Stimulated activated CD4-positive, alpha-beta T cell treated with anti-CD3 and anti-CD28 coated beads, Interleukin-4, amount 100 ng/mL, for 1 hour (primary cell): ENCODE data around the gene HHIPL2.
"Not testable (repeated sequence)": the region's sequence is repeated elsewhere in the genome, so short reads cannot be mapped to it uniquely, and the experiment has no call there.

Experiments used
- DNase-seq: peaks from one replicate; pipeline ENCODE4 v3.0.0-alpha.2; 2020

Gene HHIPL2

GRCh38 chr1:222539951-222540597 is 7.8 kb downstream of the HHIPL2 start:
- DNase-seq: no peak

GRCh38 chr1:222535455-222535854 is 12.4 kb downstream of the HHIPL2 start:
- no peak for DNase-seq

GRCh38 chr1:222530852-222531251 is 17.1 kb downstream of the HHIPL2 start:
- no peak for DNase-seq

- no peak for DNase-seq
Measured at GRCh38 chr1:222529916-222530315, 18.0 kb downstream of the HHIPL2 start.

- DNase-seq: no peak
Measured at GRCh38 chr1:222529181-222529580, 18.7 kb downstream of the HHIPL2 start.

- DNase-seq: no peak
Measured at GRCh38 chr1:222525951-222526350, 22.0 kb downstream of the HHIPL2 start.

GRCh38 chr1:222523852-222524251 is 24.1 kb downstream of the HHIPL2 start:
- no peak for DNase-seq

GRCh38 chr1:222522105-222522915 is 25.6 kb downstream of the HHIPL2 start:
- DNase-seq: no peak

- DNase-seq: no peak
Measured at GRCh38 chr1:222521299-222522104, 26.4 kb downstream of the HHIPL2 start.

GRCh38 chr1:222489496-222489895 is 58.4 kb downstream of the HHIPL2 start:
- not testable (repeated sequence) for DNase-seq

GRCh38 chr1:222487774-222488173 is 60.1 kb downstream of the HHIPL2 start:
- not testable (repeated sequence) for DNase-seq

- DNase-seq: not testable (repeated sequence)
Measured at GRCh38 chr1:222484005-222484404, 63.9 kb downstream of the HHIPL2 start.

- not testable (repeated sequence) for DNase-seq
Measured at GRCh38 chr1:222479567-222479966, 68.3 kb downstream of the HHIPL2 start.

- DNase-seq: not testable (repeated sequence)
Measured at GRCh38 chr1:222476436-222476835, 71.5 kb downstream of the HHIPL2 start.

- not testable (repeated sequence) for DNase-seq
Measured at GRCh38 chr1:222473717-222474116, 74.2 kb downstream of the HHIPL2 start.

GRCh38 chr1:222472776-222473540 is 74.9 kb downstream of the HHIPL2 start:
- DNase-seq: not testable (repeated sequence)
